ENCODE data around the gene IFT81.
A peak's percentile ranks its signal among the peaks of the same experiment; 100 is the strongest.
"Not testable (repeated sequence)": the region's sequence is repeated elsewhere in the genome, so short reads cannot be mapped to it uniquely, and the experiment has no call there.

IFT81 gene

GRCh38 chr12:110199339-110200123, 75.4 kb downstream of the IFT81 start:
- peak; percentile 24 for DNase-seq (ENCODE audit: low spot score)

- no peak for DNase-seq (ENCODE audit: low spot score)
These were observed 75.9 kb downstream of the IFT81 start for GRCh38 chr12:110200124-110200417.

GRCh38 chr12:110201995-110202394, 77.8 kb downstream of the IFT81 start:
- no peak for DNase-seq (ENCODE audit: low spot score)

GRCh38 chr12:110203546-110203945, 79.4 kb downstream of the IFT81 start:
- DNase-seq (ENCODE audit: low spot score), result no peak

- no peak for DNase-seq (ENCODE audit: low spot score)
These were observed 81.8 kb downstream of the IFT81 start for GRCh38 chr12:110205931-110206330.

GRCh38 chr12:110211639-110212536, 87.7 kb downstream of the IFT81 start:
- DNase-seq (ENCODE audit: low spot score), result peak; percentile 73

- no peak for DNase-seq (ENCODE audit: low spot score)
These were observed 94.0 kb downstream of the IFT81 start for GRCh38 chr12:110217996-110218674.

- no peak for DNase-seq (ENCODE audit: low spot score)
These were observed 97.9 kb downstream of the IFT81 start for GRCh38 chr12:110222027-110222426.

- DNase-seq (ENCODE audit: low spot score), result no peak
These were observed 98.3 kb downstream of the IFT81 start for GRCh38 chr12:110222433-110222832.

- no peak for DNase-seq (ENCODE audit: low spot score)
These were observed 99.7 kb downstream of the IFT81 start for GRCh38 chr12:110223777-110224378.

- DNase-seq (ENCODE audit: low spot score), result peak; percentile 81
These were observed 100.5 kb downstream of the IFT81 start for GRCh38 chr12:110224379-110225304.

- no peak for DNase-seq (ENCODE audit: low spot score)
These were observed 103.0 kb downstream of the IFT81 start for GRCh38 chr12:110227138-110227537.

- not testable (repeated sequence) for DNase-seq (ENCODE audit: low spot score)
These were observed 104.2 kb downstream of the IFT81 start for GRCh38 chr12:110228348-110228747.

GRCh38 chr12:110228756-110229155, 104.6 kb downstream of the IFT81 start:
- DNase-seq (ENCODE audit: low spot score), result no peak

- DNase-seq (ENCODE audit: low spot score), result no peak
These were observed 105.3 kb downstream of the IFT81 start for GRCh38 chr12:110229409-110229808.

- DNase-seq (ENCODE audit: low spot score), result no peak
These were observed 106.5 kb downstream of the IFT81 start for GRCh38 chr12:110230655-110231054.

- DNase-seq (ENCODE audit: low spot score), result no peak
These were observed 109.2 kb downstream of the IFT81 start for GRCh38 chr12:110233212-110233903.

- DNase-seq (ENCODE audit: low spot score), result no peak
These were observed 110.2 kb downstream of the IFT81 start for GRCh38 chr12:110234331-110234751.

GRCh38 chr12:110234755-110235154, 110.6 kb downstream of the IFT81 start:
- no peak for DNase-seq (ENCODE audit: low spot score)

GRCh38 chr12:110235383-110235782, 111.2 kb downstream of the IFT81 start:
- DNase-seq (ENCODE audit: low spot score), result no peak

- no peak for DNase-seq (ENCODE audit: low spot score)
These were observed 119.1 kb downstream of the IFT81 start for GRCh38 chr12:110243227-110243626.

Data from GM03348 (cell line).